ENCODE data around the gene SAMHD1.

SAMHD1 gene

DNA sequence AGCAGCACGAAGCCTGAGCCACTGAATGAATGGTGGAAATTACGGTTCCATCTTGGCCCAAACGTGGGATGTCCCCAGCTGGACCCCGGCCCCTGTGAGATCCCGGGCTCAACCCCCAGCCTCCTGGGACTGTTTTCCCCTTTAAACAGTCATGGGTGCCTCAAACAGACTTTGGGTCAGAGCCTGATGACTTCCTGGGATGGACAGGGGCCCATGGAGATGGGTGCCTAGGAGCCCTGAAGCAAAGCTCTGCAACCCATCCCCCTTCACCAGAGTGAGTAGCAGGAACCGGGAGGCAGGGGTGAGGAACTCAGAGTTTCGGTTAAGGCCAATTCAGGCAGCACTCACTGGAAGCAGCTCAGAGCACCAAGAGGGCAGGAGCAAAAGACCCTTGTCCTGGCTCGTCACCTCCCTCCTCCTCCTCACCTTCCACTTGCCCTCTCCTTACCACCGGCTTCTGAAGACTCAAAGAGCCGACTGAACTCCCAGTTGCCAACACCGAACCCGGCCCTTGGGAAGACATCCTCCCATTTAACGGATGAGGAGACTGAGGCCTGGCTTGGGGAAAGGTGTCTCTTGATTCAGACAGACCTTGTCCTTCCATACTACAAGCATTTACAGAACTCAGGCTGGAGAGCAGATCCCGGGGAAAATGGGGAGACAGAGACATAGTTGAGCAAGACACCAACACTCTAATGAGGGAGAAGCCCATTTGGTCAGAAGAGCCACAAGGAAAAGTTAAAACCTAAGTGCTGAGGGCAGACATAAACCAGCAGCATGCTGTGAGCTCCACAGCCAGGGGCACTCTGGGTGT, 90.5 kb downstream of the SAMHD1 start:
- H3K4me3 ChIP-seq (ENCODE audit: low read length) = no peak overlapping the region
- DNase-seq (ENCODE audit: low read depth, low spot score) = no peak

GRCh38 chr20:36860339-36860738, 91.2 kb downstream of the SAMHD1 start:
- DNase-seq (ENCODE audit: low read depth, low spot score) = no peak
- no peak overlapping the region for H3K4me3 ChIP-seq (ENCODE audit: low read length)

DNA sequence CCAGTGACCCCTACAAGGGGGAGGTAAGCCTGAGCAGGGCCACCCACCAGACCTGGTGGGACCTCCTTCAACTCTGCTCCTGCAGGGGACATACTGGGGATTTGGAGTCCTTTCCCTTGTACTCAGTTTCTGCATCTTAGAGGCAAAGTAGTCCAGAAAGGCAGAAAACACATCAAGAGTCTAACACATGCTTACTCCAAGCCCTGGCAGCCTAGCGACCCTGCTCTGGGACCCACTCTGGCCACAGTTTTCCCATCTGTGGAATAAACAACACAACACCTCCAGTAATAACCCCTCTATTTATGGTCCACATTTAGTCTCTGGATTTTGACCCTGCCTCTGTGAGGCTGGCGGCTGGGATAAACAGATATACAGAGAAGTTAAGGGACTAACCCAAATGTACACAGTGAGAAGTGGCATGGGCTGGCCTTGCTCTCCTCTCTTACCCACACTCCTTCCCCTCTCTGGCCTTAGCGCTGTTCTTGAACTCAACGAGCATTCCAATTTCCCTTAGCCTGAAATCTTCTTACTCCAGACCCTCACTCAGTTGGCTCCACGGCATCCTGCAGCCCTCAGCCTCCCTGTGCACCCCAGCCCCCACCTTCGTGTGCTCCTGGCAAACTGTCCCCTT, 91.7 kb downstream of the SAMHD1 start:
- H3K4me3 ChIP-seq (ENCODE audit: low read length) = no peak overlapping the region
- DNase-seq (ENCODE audit: low read depth, low spot score) = no peak

GRCh38 chr20:36859282-36859555, 92.3 kb downstream of the SAMHD1 start:
- no peak overlapping the region for H3K4me3 ChIP-seq (ENCODE audit: low read length)

DNA sequence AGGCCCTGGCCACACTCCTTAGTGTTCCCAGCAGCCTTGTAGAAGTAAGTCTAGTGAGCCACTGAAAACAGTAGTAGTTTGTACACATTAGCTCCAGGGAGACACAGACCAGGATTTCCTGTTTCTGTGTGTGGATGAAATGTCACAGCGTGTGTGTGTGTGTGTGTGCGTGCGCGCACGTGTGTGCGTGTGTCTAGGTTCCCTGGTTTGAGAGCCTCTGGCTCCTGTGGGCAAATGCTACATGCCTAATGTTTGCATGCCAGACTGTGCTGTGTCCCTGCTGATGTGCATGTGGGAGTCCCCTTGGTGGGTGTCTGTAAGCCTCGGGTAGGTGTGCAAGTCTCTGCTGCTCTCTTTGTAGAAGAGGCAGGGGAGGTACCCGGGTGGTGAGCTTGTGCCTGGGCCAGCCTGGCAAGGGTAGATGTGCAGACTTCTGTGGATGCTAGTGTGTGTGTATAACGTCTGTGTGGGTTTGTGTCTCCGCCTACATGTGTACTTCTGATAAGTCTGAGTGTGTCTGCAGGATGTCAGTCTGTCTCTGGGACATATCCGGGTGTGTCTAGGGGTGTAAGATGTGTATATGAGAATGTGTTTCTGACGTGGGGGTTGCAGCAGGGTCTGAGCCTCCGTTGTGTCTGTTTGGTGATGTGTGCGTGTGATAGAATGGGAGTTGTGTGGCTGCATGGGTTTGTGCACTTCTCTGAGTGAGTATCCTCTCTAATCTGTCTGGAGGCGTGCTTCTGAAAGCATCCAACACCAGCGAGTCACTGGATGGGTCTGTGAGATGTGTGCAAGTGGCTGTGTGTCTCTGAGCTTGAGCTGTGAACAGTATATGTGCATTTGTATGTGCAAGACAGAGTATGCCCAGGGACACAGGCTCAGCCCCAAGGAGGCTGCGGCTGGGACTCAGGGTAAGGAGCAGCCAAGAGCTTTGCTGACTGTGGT, 94.5 kb downstream of the SAMHD1 start:
- peak; percentile 63 for DNase-seq (ENCODE audit: low read depth, low spot score)
- no peak overlapping the region for H3K4me3 ChIP-seq (ENCODE audit: low read length)

More at GRCh38 chr20:36859282-36859555, 92.3 kb downstream of the SAMHD1 start:
- no peak for DNase-seq (ENCODE audit: low read depth, low spot score)

DNA sequence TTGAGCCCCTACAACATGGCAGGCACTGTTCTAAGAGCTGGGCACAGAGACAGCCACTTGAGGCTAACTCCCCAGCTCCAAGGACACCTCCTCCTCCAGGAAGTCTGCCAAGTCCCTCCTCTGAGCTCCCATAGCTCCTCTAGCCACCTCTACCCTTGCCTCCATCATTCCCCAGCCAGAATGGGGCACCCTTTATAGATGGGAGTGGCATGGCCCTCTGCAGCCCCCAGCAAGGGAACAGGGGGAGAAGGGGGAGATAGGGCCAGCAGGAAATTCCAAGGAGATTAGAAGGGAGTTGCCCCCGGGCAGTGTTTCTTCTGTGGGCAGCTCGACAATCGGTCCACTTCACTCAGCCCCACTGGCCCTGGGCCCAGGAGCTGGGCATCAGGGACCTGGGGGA, 95.3 kb downstream of the SAMHD1 start:
- no peak for DNase-seq (ENCODE audit: low read depth, low spot score)
- H3K4me3 ChIP-seq (ENCODE audit: low read length) = no peak overlapping the region

DNA sequence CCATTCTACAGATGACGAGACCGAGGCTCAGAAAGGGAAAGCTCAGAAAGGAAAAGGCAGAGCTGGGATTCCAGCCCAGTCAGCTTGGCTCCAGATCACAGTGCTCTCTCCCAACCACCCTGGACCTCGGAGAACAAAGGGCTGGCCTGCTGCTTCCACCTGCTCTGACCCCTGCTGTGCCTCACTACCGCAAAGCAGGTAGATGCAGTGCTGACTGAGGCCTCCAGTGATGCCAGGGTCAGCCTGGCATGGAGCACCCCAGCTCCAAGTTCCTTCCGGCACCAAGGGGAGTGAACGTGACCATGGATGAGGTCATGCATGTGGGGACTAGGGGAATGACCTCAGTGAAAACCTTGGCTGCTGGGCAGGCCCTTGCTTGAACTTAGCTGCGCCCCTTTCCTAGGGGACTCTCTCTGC, 96.3 kb downstream of the SAMHD1 start:
- H3K4me3 ChIP-seq (ENCODE audit: low read length) = no peak overlapping the region
- no peak for DNase-seq (ENCODE audit: low read depth, low spot score)

DNA sequence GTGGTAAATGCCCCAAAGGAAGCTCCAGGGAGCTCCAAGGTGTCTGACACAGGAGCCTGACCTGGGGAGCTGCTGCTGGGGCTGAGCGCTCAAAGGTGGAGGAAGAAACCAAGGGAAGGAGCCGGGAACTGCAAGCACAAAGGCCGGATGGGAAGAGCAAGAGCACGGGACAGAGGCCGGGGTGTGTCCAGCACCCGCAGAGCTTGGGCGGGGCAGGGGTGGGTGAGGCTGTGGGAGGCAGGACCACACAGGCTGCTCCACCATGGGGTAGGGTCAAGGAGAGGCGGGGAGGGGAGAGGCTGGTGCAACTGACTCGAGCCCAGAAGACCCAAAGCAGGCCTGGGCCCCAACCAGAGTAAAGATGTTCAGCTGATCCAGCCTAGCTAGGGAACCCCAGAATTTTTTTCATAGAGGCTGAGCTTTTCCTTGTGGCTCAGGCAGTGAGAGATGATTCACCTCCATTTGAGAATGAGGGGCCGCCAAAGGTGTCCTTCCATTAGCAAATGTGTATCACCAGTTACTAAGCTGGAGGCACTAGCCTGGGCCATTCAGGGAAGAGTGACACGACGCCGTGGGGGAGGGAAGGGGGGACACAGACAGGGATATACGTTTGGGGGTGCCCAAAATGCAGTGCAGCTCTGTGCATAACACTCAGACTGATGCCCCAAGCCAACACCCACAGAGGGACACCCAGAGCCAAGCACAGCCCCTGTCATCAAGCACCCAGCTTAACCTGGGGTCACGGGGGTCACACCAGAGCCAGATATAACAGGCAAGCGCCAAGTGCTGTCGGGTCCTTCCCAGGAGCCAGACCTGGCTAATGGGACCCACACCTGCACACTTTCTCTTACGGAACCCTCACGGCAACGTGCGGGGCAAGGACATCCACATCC, 96.9 kb downstream of the SAMHD1 start:
- DNase-seq (ENCODE audit: low read depth, low spot score) = no peak
- H3K4me3 ChIP-seq (ENCODE audit: low read length) = no peak overlapping the region

DNA sequence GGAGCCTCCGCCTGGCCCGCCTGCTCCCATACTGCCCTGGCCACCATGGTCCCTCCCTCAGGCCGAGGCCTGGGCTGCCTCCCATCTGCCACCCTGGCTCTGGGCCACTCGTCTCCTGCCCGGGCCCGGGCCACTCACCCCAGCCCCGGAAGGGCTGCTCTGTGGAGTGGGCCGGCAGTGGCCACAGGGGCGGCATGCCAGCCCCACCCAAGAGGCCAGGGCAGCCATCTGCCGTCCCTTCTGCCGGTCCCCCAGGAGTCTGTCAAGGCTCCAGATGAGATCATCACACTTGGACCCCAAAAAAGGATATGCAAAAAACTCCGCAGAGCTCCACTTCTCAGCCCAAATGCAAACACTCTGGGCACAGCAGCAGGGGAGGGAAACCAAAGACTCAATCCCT, 99.3 kb downstream of the SAMHD1 start:
- H3K4me3 ChIP-seq (ENCODE audit: low read length) = no peak overlapping the region
- DNase-seq (ENCODE audit: low read depth, low spot score) = no peak

DNA sequence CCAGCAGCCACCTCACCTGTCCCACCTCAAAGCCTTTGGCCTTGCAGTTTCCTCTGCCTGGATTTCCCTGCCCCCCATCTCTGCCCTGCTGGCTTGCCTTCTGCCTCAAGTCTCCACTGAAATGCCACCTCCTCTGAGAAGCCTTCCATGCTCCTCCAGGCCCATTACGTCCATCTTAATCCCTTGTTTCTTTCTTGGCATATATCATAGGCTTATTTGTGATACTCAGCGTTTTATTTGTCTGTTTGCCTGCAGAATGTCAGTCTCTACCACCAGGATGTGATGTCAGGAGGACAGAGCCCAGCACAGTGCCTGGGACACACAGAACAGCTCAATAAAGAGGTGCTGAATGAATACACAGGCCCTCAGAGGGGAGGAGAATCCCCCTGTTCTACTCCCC, 100.0 kb downstream of the SAMHD1 start:
- H3K4me3 ChIP-seq (ENCODE audit: low read length) = no peak overlapping the region

DNA sequence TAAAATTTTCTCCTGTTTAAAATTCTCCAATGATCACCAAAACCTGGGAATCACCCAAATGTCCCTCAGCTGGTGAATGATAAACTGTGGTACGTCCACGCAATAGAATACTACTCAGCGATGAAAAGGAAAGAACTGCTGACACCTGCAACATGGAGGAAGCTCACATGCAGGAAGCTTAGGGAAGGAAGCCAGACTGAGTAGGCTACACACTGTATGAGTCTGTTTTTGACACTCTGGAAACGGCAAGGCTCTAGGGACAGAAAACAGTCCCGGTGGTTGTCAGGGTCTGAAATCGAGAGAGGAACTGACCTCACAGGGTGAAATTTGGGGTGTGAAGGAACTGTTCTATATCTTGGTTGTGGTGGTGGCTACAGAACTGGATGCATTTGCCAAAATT, 100.7 kb downstream of the SAMHD1 start:
- no peak overlapping the region for H3K4me3 ChIP-seq (ENCODE audit: low read length)
- DNase-seq (ENCODE audit: low read depth, low spot score) = no peak

More for the DNA sequence above, 100.0 kb downstream of the SAMHD1 start:
- no peak for DNase-seq (ENCODE audit: low read depth, low spot score)

DNA sequence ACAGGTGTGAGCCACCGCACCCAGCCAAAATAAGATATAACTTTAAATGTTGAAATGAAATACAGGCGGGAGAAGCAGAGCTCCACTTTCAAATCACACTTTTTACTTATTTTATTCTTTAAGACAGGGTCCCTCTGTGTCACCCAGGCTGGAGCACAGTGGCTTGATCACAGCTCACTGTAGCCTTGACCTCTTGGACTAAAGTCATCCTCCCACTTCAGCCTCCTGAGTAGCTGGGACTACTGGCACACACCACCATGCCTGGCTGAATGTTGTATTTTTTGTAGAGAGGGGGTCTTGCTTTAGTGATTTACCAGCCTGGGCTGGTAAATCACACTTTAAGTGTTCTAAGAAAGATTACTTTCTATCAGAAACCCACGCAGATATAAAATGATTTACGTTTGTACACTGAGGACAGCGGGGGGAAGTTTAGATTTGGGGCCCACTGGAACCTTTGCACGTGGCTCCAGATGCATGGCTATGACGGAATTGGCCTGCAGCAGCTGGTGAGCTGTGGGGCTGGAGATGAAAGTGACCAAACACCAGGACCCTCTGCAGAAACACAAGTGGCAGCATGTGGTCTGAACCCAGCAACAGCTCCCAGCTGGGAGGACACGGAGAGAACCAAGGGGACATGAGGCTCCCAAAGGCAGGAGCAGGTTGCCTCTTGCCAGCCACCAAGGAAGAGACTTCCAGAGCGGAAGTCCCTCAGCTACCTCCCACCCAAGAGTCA, 102.0 kb downstream of the SAMHD1 start:
- no peak for DNase-seq (ENCODE audit: low read depth, low spot score)
- no peak overlapping the region for H3K4me3 ChIP-seq (ENCODE audit: low read length)

DNA sequence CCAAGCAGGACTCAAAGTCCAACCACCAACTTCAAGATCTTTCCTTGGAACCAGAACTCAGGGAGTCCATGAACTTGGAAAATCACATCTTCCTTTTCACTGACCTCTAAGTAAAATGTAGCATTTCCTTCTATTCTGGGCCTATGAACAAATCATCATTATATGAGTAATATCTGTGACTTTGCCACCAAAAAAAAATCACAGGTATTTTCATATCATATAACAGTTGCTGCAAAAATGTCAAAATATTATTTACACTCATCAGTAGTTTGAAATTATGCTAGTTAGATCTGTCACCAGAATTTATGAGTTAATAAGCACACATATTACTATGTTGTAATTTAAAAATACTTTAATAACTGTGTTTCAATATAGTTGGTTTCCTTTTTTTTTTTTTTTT, 102.8 kb downstream of the SAMHD1 start:
- no peak overlapping the region for H3K4me3 ChIP-seq (ENCODE audit: low read length)
- no peak for DNase-seq (ENCODE audit: low read depth, low spot score)

DNA sequence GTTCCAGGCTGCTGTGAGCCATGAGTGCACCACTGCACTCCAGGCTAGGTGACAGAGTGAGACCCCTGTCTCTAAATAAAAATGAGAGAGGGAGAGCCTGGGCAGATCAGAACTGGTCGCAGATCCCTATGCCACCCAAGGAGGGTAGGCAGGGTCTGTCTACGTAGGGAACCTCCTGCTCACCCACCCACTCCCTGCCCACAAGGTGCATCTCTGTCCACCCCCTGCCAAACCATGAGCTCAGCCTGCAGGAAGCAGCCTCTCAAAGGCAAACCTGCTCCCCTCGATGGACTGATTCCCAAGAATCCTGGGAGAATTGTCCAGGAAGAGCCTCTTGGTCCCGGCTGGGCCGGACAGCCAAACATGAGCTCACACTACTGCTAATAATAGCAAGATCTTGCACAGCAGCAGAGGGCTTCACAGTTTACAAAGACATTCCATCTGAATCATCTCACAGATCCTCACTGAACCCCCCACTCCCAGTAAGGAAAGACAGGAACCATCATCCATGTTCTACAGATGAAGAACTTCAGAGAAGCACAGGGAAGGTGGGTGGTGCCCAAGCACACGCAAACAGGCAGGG, 103.3 kb downstream of the SAMHD1 start:
- H3K4me3 ChIP-seq (ENCODE audit: low read length) = no peak overlapping the region
- DNase-seq (ENCODE audit: low read depth, low spot score) = no peak

DNA sequence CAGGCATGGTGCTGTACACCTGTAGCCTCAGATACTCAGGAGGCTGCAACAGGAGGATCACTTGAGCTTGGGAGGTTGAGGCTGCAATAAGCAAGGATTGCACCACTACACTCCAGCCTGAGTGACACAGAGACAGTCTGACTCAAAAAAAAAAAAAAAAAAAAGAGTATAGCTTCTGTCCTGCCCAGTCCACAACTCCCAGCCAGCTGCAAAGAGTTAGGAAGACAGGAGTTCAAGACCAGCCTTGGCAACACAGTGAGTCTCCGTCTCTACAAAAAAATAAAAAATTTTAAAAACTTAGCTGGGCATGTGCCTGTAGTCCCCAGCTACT, 103.8 kb downstream of the SAMHD1 start:
- no peak overlapping the region for H3K4me3 ChIP-seq (ENCODE audit: low read length)
- DNase-seq (ENCODE audit: low read depth, low spot score) = no peak

- H3K4me3 ChIP-seq (ENCODE audit: low read length) = no peak overlapping the region
- no peak for DNase-seq (ENCODE audit: low read depth, low spot score)
These were observed 104.3 kb downstream of the SAMHD1 start for GRCh38 chr20:36847009-36847709.

DNA sequence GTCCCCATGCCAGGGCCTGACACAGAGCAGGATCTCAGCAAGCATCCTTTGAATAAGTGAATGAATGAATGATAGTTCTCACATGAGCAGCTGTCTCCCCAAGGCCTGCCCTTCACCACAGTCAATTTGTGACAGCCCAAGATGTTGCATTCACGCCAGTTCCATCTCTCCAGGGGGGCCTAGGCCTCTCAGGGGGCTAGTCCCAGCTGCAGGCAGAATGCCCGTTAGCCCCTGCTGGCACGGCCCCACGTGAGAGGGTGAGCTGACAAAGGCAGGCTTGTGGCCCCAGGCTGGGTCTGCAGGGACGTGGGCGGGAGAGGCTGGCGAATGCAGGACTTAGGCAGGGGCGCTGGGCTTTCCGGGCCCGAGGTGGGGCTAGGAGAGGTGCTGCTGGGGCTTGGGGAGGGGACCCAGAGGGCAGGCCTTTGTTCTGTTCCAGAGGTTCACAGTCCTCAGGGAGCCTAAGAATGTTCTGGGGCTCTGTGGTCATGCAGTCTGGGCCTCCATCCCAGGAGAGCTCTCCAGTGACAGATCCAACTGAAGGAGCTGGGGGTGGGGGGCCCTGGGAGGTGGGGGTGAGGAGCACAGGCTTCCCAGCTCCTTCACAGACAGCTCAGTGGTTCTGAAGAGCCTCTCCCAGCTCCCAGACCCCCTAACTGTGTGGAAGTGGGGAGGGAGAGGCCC, 106.1 kb downstream of the SAMHD1 start:
- H3K4me3 ChIP-seq (ENCODE audit: low read length) = no peak overlapping the region
- DNase-seq (ENCODE audit: low read depth, low spot score) = no peak

All from Jurkat, Clone E6-1 (cell line).